Cardiac muscle cell (in vitro differentiated cells and primary cell): Measurements from ENCODE around the gene ETS2. TPM values are rescaled to one million over a fixed set of nuclear protein-coding genes. Genes with fewer than 3 reads are reported as not detected.

Experiments
- DNase-seq, 2 donors: peaks; one replicate each; pipeline versions ENCODE4 v3.0.0 to v3.0.0-alpha.2; 2010 to 2017; ENCODE audit warnings: low read depth in 1 of 2, low spot score in 1 of 2
- H3K27ac ChIP-seq: fragments of 200-600 bp; sonication (generic); 2 replicates; pipeline ENCODE4 v1.5.1; 2016
- H3K27me3 ChIP-seq: fragments of 200-600 bp; sonication (generic); 2 replicates; pipeline ENCODE4 v1.6.0; 2016; ENCODE audit warnings: control low read depth
- H3K36me3 ChIP-seq: fragments of 200-600 bp; sonication (generic); 2 replicates; pipeline ENCODE4 v1.5.1; 2016; ENCODE audit warnings: control low read depth
- H3K4me1 ChIP-seq: fragments of 200-600 bp; sonication (generic); 2 replicates; pipeline ENCODE4 v1.8.1; 2017; ENCODE audit warnings: low read depth, mild to moderate bottlenecking, mixed run types
- H3K4me3 ChIP-seq: fragments of 200-600 bp; sonication (generic); 2 replicates; pipeline ENCODE4 v1.5.1; 2016; ENCODE audit warnings: mild to moderate bottlenecking
- H3K9me3 ChIP-seq: fragments of 200-600 bp; sonication (generic); 2 replicates; pipeline ENCODE4 v1.5.1; 2017; ENCODE audit warnings: low read depth, mild to moderate bottlenecking, control low read depth
- CTCF ChIP-seq: IDR thresholded peaks from 2 replicates; pipeline ENCODE4 v1.5.1; 2012; ENCODE audit warnings: low read depth, mild to moderate bottlenecking, low read length
- polyA plus RNA-seq: library from polyadenylated mRNA; unstranded; fragments of >200 nt; fragmentation: Nextera tagmentation; extraction: Ambion mirVana; gene quantifications from 2 replicates; pipeline ENCODE4 v1.2.1, GENCODE V29; 2016
- total RNA-seq: library from RNA; depleted of rRNA; stranded (reverse); fragments of >200 nt; gene quantifications from 2 replicates; pipeline ENCODE4 v1.2.3, GENCODE V29; 2016

Gene ETS2
- total and polyA plus RNA-seq, 2 experiments from 2014 or later: 20.9 to 25.2 TPM

- H3K27ac ChIP-seq: no peak overlapping the region
- DNase-seq: no peak
- no peak overlapping the region for H3K4me3 ChIP-seq
- no peaks in the 10 kb centered on the region for H3K4me1 ChIP-seq
- H3K36me3 ChIP-seq: no peaks in the 10 kb centered on the region
- peaks cover 3% of the 10 kb centered on the region for H3K9me3 ChIP-seq
- H3K27me3 ChIP-seq: no peaks in the 10 kb centered on the region
- TF ChIP-seq CTCF: no peak
Observed at GRCh38 chr21:38780879-38781278, 24.9 kb upstream of the ETS2 start.

GRCh38 chr21:38784458-38785266 is 21.1 kb upstream of the ETS2 start:
- no peak for DNase-seq
- Histone ChIP-seq H3K27me3 (no peaks in the 10 kb centered on the region), H3K4me1 (no peaks in the 10 kb centered on the region), H3K4me3 (no peak overlapping the region), H3K36me3 (no peaks in the 10 kb centered on the region), H3K27ac (no peak overlapping the region), H3K9me3 (peaks cover 3% of the 10 kb centered on the region)
- TF ChIP-seq CTCF: no peak

- TF ChIP-seq CTCF: no peak
- peaks cover 3% of the 10 kb centered on the region for H3K9me3 ChIP-seq
- no peaks in the 10 kb centered on the region for H3K4me1 ChIP-seq
- H3K27me3 ChIP-seq: no peaks in the 10 kb centered on the region
- no peak overlapping the region for H3K4me3 ChIP-seq
- H3K36me3 ChIP-seq: no peaks in the 10 kb centered on the region
- no peak overlapping the region for H3K27ac ChIP-seq
- DNase-seq: no peak
Observed at GRCh38 chr21:38785483-38785882, 20.2 kb upstream of the ETS2 start.

GRCh38 chr21:38787016-38787415 is 18.7 kb upstream of the ETS2 start:
- no peaks in the 10 kb centered on the region for H3K36me3 ChIP-seq
- no peak overlapping the region for H3K4me3 ChIP-seq
- no peaks in the 10 kb centered on the region for H3K27me3 ChIP-seq
- peaks cover 3% of the 10 kb centered on the region for H3K9me3 ChIP-seq
- H3K4me1 ChIP-seq: no peaks in the 10 kb centered on the region
- H3K27ac ChIP-seq: no peak overlapping the region
- TF ChIP-seq CTCF: no peak
- DNase-seq: no peak

GRCh38 chr21:38787461-38788274 is 18.1 kb upstream of the ETS2 start:
- no peak overlapping the region for H3K27ac ChIP-seq
- no peak for DNase-seq

More at GRCh38 chr21:38787461-38788274, 18.1 kb upstream of the ETS2 start:
- Histone ChIP-seq H3K27me3 (no peaks in the 10 kb centered on the region), H3K4me1 (no peaks in the 10 kb centered on the region), H3K4me3 (no peak overlapping the region), H3K9me3 (peaks cover 3% of the 10 kb centered on the region), H3K36me3 (no peaks in the 10 kb centered on the region)
- TF ChIP-seq CTCF: no peak
